Progenitor cell of endocrine pancreas (in vitro differentiated cells): Measurements from ENCODE around the gene DGKH. TPM values are rescaled to one million over a fixed set of nuclear protein-coding genes. Genes with fewer than 3 reads are reported as not detected.

Experiments
- DNase-seq: peaks from one replicate; pipeline ENCODE4 v3.0.0; 2021; ENCODE audit warnings: low spot score; ENCODE audit not compliant: unreplicated experiment
- H3K27ac Mint-ChIP-seq: 2 replicates; pipeline ENCODE4 v1.8.0; 2021; ENCODE audit warnings: mild to moderate bottlenecking, moderate library complexity, mixed read lengths
- H3K27me3 Mint-ChIP-seq: 2 replicates; pipeline ENCODE4 v1.8.0; 2021; ENCODE audit warnings: mixed read lengths
- H3K36me3 Mint-ChIP-seq: 2 replicates; pipeline ENCODE4 v1.8.0; 2022; ENCODE audit warnings: mixed read lengths; ENCODE audit not compliant: insufficient read depth
- H3K4me1 Mint-ChIP-seq: 2 replicates; pipeline ENCODE4 v1.8.0; 2021; ENCODE audit warnings: low read depth, mixed read lengths
- H3K4me3 Mint-ChIP-seq: 2 replicates; pipeline ENCODE4 v1.8.0; 2021; ENCODE audit warnings: low read depth, mild to moderate bottlenecking, moderate library complexity, mixed read lengths
- H3K9me3 Mint-ChIP-seq: 2 replicates; pipeline ENCODE4 v1.8.0; 2021; ENCODE audit warnings: low read depth, mixed read lengths
- total RNA-seq: library from RNA; stranded (reverse); gene quantifications from 2 replicates; pipeline ENCODE4 v1.2.1, GENCODE V29; 2021
- TF ChIP-seq, protein P1 (sequence below): fragments of 200-600 bp; sonication (generic); IDR thresholded peaks from one replicate; pipeline ENCODE4 v1.5.0; 2021; ENCODE audit warnings: antibody characterized with exemption, mild to moderate bottlenecking; ENCODE audit not compliant: unreplicated experiment

DGKH gene
- total RNA-seq, 1 donor from 2014 or later = 5.3 TPM

- peaks cover 19% of the 10 kb centered on the region for H3K4me1 Mint-ChIP-seq
- peak overlapping the region; percentile 98 for H3K4me3 Mint-ChIP-seq
- H3K9me3 Mint-ChIP-seq = peaks cover 13% of the 10 kb centered on the region
- H3K27ac Mint-ChIP-seq = peak overlapping the region; percentile 90
- H3K36me3 Mint-ChIP-seq = peaks cover 9% of the 10 kb centered on the region
- TF ChIP-seq, protein P1, sequence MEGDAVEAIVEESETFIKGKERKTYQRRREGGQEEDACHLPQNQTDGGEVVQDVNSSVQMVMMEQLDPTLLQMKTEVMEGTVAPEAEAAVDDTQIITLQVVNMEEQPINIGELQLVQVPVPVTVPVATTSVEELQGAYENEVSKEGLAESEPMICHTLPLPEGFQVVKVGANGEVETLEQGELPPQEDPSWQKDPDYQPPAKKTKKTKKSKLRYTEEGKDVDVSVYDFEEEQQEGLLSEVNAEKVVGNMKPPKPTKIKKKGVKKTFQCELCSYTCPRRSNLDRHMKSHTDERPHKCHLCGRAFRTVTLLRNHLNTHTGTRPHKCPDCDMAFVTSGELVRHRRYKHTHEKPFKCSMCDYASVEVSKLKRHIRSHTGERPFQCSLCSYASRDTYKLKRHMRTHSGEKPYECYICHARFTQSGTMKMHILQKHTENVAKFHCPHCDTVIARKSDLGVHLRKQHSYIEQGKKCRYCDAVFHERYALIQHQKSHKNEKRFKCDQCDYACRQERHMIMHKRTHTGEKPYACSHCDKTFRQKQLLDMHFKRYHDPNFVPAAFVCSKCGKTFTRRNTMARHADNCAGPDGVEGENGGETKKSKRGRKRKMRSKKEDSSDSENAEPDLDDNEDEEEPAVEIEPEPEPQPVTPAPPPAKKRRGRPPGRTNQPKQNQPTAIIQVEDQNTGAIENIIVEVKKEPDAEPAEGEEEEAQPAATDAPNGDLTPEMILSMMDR = no peak
- no peak for DNase-seq
- peaks cover 3% of the 10 kb centered on the region for H3K27me3 Mint-ChIP-seq
Observed at GRCh38 chr13:42270857-42271215, 222.4 kb downstream of the DGKH start.

GRCh38 chr13:42271337-42272114 is 223.1 kb downstream of the DGKH start:
- peak; percentile 79 for DNase-seq
- H3K27me3 Mint-ChIP-seq = peaks cover 3% of the 10 kb centered on the region
- H3K9me3 Mint-ChIP-seq = peaks cover 13% of the 10 kb centered on the region
- peak overlapping the region; percentile 98 for H3K4me3 Mint-ChIP-seq
- peaks cover 19% of the 10 kb centered on the region for H3K4me1 Mint-ChIP-seq
- H3K36me3 Mint-ChIP-seq = peaks cover 9% of the 10 kb centered on the region
- TF ChIP-seq, protein P1 = no peak
- H3K27ac Mint-ChIP-seq = peak overlapping the region; percentile 90

- Mint-ChIP-seq H3K36me3 (peaks cover 9% of the 10 kb centered on the region), H3K27me3 (peaks cover 3% of the 10 kb centered on the region), H3K27ac (peak within 1 kb of the TSS; percentile 98), H3K4me3 (peak within 1 kb of the TSS; percentile 98), H3K9me3 (peaks cover 13% of the 10 kb centered on the region), H3K4me1 (peaks cover 20% of the 10 kb centered on the region)
- TF ChIP-seq, protein P1 = no peak
- peak; percentile 48 for DNase-seq
Observed at GRCh38 chr13:42272115-42272803, 223.8 kb downstream of the DGKH start, which contains the start of gene AKAP11. AKAP11 (plus strand) TSS chr13:42272152; CDS start chr13:42286349, 14,197 bp downstream.

GRCh38 chr13:42272804-42273175 is 224.3 kb downstream of the DGKH start:
- peak overlapping the region; percentile 98 for H3K27ac Mint-ChIP-seq
- H3K9me3 Mint-ChIP-seq = peaks cover 13% of the 10 kb centered on the region
- H3K4me3 Mint-ChIP-seq = peak overlapping the region; percentile 98
- H3K36me3 Mint-ChIP-seq = peaks cover 9% of the 10 kb centered on the region
- no peak for DNase-seq
- H3K4me1 Mint-ChIP-seq = peaks cover 25% of the 10 kb centered on the region
- TF ChIP-seq, protein P1 = no peak
- H3K27me3 Mint-ChIP-seq = no peaks in the 10 kb centered on the region

DNA sequence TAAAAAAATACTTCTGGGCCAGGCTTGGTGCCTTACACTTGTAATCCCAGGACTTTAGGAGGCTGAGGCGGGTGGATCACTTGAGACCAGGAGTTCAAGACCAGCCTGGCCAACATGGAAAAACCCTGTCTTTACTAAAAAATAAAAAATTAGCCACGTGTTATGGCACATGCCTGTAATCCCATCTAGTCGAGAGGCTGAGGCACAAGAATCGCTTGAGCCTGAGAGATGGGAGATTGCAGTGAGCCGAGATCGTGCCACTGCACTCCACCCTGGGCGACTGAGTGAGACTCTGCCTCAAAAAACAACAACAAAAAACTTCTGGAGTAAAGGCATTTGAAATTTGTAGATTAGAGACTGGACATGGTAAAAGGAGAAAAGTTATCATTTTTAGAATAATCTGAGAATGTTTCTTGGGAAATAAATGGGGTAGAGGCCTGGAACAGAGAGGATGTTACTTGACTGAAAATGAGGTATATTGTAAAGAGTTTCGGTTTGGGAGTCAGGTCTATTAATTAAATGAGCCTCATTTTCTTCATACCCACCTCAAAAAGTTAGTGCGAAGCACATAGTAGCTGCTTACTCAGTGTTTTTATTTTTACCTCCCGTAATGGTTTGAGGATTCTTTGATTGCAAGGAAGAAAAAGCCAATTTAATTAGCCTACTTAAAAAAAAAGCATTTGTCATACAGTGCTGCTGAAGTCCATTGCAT is 226.1 kb downstream of the DGKH start:
- Mint-ChIP-seq H3K4me3 (no peak overlapping the region), H3K27me3 (no peaks in the 10 kb centered on the region)

More for the DNA sequence above, 226.1 kb downstream of the DGKH start:
- DNase-seq = no peak
- TF ChIP-seq, protein P1 = no peak
- Mint-ChIP-seq H3K4me1 (peaks cover 22% of the 10 kb centered on the region), H3K27ac (no peak overlapping the region), H3K9me3 (peaks cover 13% of the 10 kb centered on the region), H3K36me3 (peaks cover 9% of the 10 kb centered on the region)
